Activated T-cell treated with anti-CD3 and anti-CD28 coated beads, Interleukin-2, amount 50 U/mL, for 48 hours (primary cell): Measurements from ENCODE around the gene P4HA1.
"Not testable (repeated sequence)": the region's sequence is repeated elsewhere in the genome, so short reads cannot be mapped to it uniquely, and the experiment has no call there.

Source experiments
- DNase-seq, 2 experiments: peaks; one replicate each; pipeline ENCODE4 v3.0.0-alpha.2; 2020

P4HA1 gene

DNA sequence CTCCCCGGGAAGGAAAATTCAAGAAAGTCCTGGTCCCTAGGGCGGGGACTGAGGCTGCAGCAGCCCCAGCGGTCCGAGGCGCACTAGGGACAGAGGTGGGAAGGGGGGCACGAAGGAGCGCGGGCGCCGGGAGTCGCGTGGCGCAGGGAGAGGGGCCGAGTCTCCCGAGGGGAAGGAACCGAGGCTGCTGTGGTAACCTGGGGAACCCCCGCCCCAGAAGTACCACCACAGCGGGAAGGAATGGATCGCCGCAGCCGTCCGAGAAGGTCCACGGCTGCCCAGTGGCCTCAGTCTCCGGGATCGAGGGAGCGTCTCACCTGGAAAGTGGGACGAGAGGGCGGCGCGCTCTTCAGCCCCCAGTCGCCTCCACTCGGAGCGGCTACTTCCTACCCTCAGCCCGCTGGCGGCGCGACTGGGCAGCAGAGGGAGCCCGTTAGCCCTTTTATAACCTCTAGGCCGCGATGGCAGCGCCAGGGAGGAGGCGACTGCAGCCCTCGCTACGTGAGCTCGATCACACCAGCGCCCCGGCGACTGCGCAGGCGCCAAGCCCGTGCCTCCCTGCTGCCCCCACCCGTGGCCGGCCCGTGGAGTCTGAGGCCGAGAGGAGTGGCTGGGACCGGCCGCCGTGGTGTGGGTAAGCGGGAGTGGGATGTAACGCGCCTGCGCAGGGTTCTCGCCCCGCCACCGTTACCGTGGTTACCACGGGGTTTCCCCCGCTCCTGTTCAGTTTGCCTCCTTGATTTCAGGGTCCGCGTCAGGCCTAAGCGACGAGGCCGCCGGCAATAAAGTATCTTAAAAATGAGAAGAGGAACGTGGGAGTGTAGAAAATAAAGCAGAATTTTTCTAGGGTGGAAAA lies at the start of gene P4HA1:
Gene P4HA1, minus strand, starts transcription at position 418 of the 856 bp plus-strand sequence. CDS start 21,983 bp downstream, outside the sequence.
- peak; percentile 99 for DNase-seq

- no peak for DNase-seq
Measured at GRCh38 chr10:73141603-73142002, 44.9 kb upstream of the P4HA1 start.

GRCh38 chr10:73139251-73139650 lies 42.6 kb upstream of the P4HA1 start:
- no peak for DNase-seq

DNA sequence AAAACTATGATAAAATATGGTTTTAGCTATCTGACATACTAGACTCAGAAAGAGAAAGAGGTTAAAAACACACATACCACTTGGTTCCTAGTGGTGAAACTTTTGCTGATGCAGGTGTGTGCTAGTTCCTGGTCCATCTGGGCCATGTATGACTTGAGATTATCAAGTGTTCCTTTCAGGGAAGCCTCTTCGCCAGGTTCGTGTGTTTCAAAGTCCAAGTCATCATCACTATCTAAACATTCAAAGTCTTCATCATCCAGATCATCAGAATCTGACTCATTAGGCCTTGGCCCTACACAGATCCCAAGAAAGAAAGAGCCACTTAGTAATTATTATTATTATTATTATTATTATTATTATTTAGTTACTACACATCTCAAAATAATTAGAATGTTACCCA lies 40.0 kb upstream of the P4HA1 start:
- DNase-seq, result no peak

GRCh38 chr10:73134727-73135126 lies 38.1 kb upstream of the P4HA1 start:
- no peak for DNase-seq

DNA sequence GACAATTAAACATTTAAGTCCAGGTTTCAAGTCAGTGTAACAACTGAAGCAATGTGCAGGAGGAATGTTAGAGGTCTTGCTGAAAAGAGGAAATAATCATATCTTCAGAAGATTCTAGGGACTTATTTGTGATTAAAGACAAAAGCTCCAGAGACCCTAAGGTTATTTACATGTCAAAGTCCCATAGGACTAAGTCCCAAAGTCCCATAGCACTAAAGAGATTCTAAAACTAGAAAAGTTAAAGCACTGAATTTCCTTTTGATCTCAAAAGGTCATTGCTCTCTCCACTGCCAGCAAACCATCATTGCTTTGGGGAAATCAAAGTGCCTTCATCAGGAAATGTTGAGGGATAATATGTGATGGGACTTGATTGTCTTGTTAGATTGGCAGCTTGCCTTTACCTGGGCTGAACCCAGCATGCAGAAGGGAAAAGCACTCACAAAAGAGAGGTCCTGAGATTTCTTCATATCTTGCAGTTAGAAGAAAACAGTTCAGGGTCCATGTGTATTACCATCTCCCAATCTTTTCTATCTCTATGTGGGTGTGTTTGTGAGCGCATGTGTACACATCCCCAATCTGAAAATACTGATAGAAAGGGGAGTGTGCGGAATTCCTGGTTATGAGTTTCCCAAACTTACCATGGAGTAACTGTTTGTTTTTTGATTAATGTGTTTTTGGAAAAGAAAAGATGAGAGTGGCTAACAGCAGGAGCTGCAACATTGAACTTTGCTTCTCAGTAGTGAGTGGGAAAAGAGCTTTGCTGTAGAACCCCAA lies 35.4 kb upstream of the P4HA1 start:
- DNase-seq, result no peak

DNA sequence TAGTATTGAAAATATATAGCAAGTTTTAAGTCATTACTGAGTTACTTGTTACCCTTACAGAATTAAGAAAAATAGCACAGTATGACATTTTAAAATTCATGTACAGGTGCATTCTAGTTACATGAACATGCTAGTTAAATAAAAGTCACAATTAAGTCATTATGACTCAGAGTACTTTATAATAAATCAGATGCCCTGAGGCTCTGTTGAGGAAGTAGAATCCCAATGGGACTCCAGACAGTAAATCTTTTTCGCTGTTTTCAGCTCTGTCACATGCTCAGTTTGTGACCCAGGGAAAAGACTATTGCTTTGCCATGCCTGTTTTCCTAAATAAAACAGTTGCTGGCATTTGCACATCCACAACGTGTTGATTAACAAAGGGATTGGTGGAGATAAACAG lies 34.6 kb upstream of the P4HA1 start:
- DNase-seq, result no peak

GRCh38 chr10:73126343-73126742 lies 29.7 kb upstream of the P4HA1 start:
- no peak for DNase-seq

DNA sequence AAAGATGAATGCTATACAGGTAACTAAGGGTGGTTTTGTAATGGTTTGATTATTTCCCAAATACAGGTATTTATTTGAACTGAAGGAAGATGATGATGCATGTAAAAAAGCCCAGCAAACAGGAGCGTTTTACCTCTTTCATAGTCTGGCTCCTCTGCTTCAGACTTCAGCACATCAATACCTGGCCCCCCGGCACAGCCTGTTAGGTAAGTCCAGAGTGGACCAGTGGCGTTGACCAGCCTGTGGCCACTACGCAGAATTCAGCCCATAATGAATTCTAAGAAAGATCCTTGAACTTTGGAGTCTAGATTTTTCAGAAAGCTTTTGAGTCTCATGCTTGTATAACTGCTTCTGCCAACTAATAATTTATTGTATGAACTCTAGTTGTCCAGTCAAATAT lies 23.3 kb upstream of the P4HA1 start:
- DNase-seq, result no peak

DNA sequence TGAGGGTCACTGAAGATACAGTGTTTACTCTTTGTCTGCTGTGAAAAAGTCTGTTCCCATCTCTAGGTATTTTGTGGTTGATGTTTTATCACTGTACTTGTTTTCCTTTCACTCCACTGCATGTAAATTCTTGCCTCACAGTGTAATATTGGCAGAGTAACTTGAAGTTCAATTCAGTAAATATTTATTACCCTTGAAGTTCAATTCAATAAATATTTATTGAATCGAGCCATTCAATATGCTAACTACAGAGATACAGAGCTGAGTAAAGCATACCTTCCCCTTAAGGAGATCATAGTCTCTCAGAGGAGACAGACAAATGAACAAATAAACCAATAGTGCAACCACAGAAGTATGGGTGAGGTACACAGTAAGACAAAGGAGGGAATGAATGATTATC lies 22.8 kb upstream of the P4HA1 start:
- DNase-seq, result no peak

DNA sequence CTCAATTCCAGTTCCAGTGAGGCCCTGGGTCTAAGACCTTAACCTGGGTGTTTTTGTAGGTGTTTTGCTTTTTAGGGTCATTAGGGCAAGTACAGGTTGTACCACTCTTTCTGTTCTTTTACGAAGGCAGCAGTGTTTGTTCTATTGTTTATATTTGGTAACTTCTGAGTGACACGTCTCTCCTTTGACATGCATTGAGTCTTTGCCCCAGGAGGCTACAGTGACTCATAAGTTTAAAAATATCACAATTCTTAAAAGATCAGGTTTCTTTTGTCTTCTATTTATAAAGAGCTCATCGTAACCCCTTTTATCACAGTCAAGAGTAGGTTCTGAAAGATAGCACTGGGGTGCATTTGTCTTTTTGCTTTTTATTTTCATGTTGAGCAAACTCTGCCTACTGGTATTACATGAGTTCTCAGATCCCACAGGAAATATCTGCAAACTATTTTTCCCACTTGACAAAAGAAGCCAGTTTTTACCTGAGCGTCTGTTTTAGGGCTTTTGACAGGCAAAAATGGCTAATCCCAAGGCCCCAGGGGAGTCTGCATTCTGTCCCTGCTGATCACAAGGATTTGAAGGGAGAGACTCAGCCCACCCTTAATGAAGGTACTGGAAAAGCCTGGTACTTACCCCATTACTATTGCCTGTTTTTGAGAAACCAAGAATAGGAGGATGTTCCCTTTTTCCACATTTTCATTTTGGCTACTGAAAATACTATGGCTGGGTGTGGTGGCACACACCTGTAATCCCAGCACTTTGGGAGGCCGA lies 21.5 kb upstream of the P4HA1 start:
- DNase-seq, result no peak

DNA sequence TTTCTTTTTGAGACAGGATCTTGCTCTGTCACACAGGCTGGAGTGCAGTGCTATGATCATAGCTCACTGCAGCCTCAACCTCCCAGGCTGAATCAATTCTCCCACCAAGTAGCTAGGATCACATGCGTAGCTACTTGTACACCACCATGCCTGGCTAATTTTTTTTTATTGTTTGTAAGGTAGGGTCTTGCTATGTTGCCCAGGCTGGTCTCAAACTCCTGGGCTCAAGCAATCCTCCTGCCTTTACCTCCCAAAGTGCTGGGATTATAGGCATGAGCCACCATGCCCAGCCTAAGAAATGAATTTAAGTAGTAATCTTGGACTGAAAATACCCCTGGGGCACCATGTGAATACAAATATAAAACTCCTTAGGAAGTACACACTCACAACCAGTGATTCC lies 19.4 kb upstream of the P4HA1 start:
- no peak for DNase-seq

DNA sequence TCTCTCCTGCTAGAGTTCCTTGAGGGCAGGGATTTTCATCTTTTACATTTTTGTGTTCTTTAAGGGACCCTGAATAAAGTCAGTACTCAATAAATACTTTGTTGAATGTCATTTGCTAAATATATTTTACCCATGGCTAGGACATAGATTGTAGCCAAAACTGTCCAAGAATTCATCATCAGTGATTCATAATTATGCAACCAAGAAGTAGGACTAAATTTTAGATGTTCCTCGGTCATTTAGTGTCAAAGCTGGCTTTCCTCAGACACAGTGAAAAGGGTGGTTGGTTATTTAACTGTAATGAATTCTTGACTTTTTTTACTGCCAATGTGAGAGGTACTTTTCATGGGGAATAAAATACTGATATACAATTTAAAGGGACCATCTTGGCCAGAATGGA lies 16.9 kb upstream of the P4HA1 start:
- DNase-seq, result no peak

GRCh38 chr10:73112032-73112431 lies 15.4 kb upstream of the P4HA1 start:
- not testable (repeated sequence) for DNase-seq

- DNase-seq, result peak; percentile 51 to 54
Measured at GRCh38 chr10:73110345-73110849, 13.7 kb upstream of the P4HA1 start, which contains the start of gene NUDT13. TSS of gene NUDT13 (plus strand) at chr10:73110455. CDS start at chr10:73114366, 3,911 bp downstream.

GRCh38 chr10:73109248-73109652 lies 12.6 kb upstream of the P4HA1 start:
- not testable (repeated sequence) for DNase-seq

- DNase-seq, result no peak
Measured at GRCh38 chr10:73106301-73106700, 9.6 kb upstream of the P4HA1 start.

DNA sequence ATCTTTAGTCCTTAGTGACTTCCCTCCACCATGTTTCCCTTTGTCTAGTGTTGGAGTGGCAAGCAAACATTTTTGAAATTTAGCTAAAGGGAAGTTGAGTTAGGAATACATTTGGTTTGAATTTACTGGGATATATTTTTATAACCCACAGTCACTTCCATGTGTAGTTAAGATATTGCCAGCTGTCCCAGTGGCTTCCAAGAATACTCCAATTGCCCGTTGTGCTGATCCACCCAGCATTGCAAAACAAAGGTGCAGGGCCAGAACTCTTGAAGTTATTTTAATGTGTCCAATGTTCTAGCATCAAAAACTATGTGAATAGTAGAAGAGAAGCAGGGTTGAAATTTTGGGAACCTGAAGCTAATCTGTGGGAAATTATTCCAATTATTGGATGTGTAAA lies 2.5 kb upstream of the P4HA1 start:
- DNase-seq, result no peak

DNA sequence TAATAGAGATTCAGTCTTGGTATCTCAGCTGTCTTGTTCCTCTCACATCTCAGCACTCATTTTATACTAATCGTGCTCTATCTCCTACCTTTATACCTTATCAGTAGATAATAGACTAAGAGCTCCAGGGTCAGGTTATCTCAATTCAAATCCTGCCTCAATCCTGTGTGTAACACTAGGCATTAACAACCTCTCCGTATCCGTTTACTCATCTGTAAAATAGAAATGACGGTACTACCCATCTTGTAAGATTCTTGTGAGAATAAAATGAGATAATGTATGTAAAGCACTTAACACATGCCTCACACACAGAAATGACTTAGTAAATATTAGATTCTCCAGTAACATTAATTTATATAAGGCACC lies 622 bp upstream of the P4HA1 start:
- no peak for DNase-seq

GRCh38 chr10:73096041-73096448 lies 621 bp downstream of the P4HA1 start:
- DNase-seq, result peak; percentile 77 to 81

DNA sequence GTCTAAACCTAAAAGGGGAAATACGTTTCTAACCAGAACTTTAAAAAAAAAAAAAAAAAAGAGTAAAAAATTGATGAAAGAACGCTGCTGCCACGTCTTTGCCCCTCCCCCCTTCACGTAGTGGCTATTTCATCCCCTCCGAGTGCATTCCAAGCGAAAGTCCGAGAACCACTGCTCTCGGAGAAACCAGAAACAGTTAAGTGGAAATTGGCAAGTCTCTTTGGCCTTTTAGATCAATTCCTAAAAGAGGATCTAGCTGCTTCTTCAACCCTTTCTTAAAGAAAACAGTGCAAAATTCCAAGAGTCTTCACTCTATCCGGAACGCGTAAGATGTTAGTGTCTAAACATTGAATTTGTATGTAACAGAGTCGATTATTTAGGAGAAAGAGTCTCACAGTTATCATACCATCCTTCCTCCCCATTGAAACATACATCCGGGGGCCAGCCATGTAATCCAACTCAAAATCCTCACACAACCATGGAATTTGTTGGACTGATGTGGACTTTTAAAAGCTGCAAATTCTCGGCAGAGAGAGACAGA lies 1.1 kb downstream of the P4HA1 start:
- DNase-seq, result peak; percentile 44 to 48

GRCh38 chr10:73094986-73095480 lies 1.6 kb downstream of the P4HA1 start:
- no peak for DNase-seq
